Kidney (tissue), 22 donors: ENCODE data around the gene ARG2. TPM values are rescaled to one million over a fixed set of nuclear protein-coding genes. Genes with fewer than 3 reads are reported as not detected.

ENCODE experiments used
- DNase-seq, 5 donors: peaks; one replicate each; pipeline ENCODE4 v3.0.0-alpha.2; 2013 to 2020
- FAIRE-seq: peaks from 2 replicates; lab custom pipeline; 2012; peaks lifted over from hg19 to GRCh38; lab: Jason Lieb, UNC
- H3K27ac ChIP-seq, 2 donors: one replicate each; pipeline ENCODE4 v1.7.0; 2013; ENCODE audit warnings: low read depth in 2 of 2, low read length in 2 of 2, inconsistent platforms in 1 of 2
- H3K27me3 ChIP-seq: one replicate; pipeline ENCODE4 v1.7.1; 2013; ENCODE audit warnings: low read length, inconsistent platforms; ENCODE audit not compliant: control insufficient read depth, insufficient read depth
- H3K36me3 ChIP-seq, 3 donors: one replicate each; pipeline versions ENCODE4 v1.7.0 to v1.7.1; 2013; ENCODE audit warnings: low read length in 3 of 3, control low read depth in 1 of 3, inconsistent platforms in 1 of 3; ENCODE audit not compliant: insufficient read depth in 3 of 3, control insufficient read depth in 2 of 3
- H3K4me1 ChIP-seq, 3 donors: one replicate each; pipeline versions ENCODE4 v1.7.0 to v1.7.1; 2013; ENCODE audit warnings: low read length in 3 of 3, inconsistent platforms in 1 of 3, low read depth in 1 of 3; ENCODE audit not compliant: control insufficient read depth in 2 of 3, insufficient read depth in 2 of 3
- H3K4me3 ChIP-seq, 3 donors: one replicate each; pipeline versions ENCODE4 v1.7.0 to v1.8.1; 2013; ENCODE audit warnings: low read length in 3 of 3, control low read depth in 1 of 3, inconsistent platforms in 1 of 3
- H3K9ac ChIP-seq, 3 donors: one replicate each; pipeline versions ENCODE4 v1.7.0 to v1.7.1; 2013; ENCODE audit warnings: low read length in 3 of 3, control low read depth in 1 of 3, inconsistent platforms in 1 of 3
- H3K9me3 ChIP-seq, 3 donors: one replicate each; pipeline versions ENCODE4 v1.7.0 to v1.7.1; 2013; ENCODE audit warnings: low read length in 3 of 3, control low read depth in 1 of 3, inconsistent platforms in 1 of 3; ENCODE audit not compliant: control insufficient read depth in 2 of 3, insufficient read depth in 1 of 3
- CTCF ChIP-seq: IDR thresholded peaks from 3 replicates; pipeline ENCODE4 v1.5.1; 2012; ENCODE audit warnings: mild to moderate bottlenecking, moderate library complexity, borderline replicate concordance; ENCODE audit not compliant: insufficient read depth; ENCODE audit errors: extremely low read depth
- intact Hi-C: fragments of 100-400 bp; cut with DNase I; formaldehyde crosslinking; loops from one replicate; pipeline ENCODE4 v1.11.1; 2022
- long read RNA-seq, 10 donors: library from polyadenylated mRNA in 1 of 10; unstranded in 1 of 10; transcript quantifications; one replicate each; pipeline ENCODE4 v2.0.0 and lab custom pipeline, GENCODE V29; 2021 to 2026
- polyA plus RNA-seq: library from polyadenylated mRNA; stranded (reverse); fragments of 350-450 nt; fragmentation: Illumina TruSeq; extraction: RNeasy Lipid Tissue Mini Kit (QIAGEN cat#74804); gene quantifications from one replicate; pipeline ENCODE4 v1.2.3, GENCODE V29; 2014; ENCODE audit warnings: low read depth, low replicate concordance; ENCODE audit not compliant: insufficient read depth
- total RNA-seq: library from RNA; stranded (reverse); fragmentation: NEBNext Ultra II Directional; extraction: Animal tissue kit (Norgen Biotek cat#: 25700); gene quantifications from one replicate; pipeline ENCODE4 v1.2.1, GENCODE V29; 2021
- donor health status: control.
- donor health status: control.
- donor health status: control.
- donor health status: control.
- donor health status: control.
- donor health status: DM: yes; HTN: yes; CAD: no.
- donor health status: Normal renal cell carcinoma (clear cell type).

ARG2 gene
- total RNA-seq (19.2 TPM), polyA plus RNA-seq (77.0 TPM)
- long read RNA-seq, donor 1, partial matches to known transcripts: 71 of 114 reads
- long read RNA-seq, donor 1, other reads (novel, unspliced or antisense): 42 of 114 reads
- long read RNA-seq, donor 2, transcript ARG2-201 (8 exons, 2,045 nt): major isoform, 12 of 12 reads
- long read RNA-seq, donor 2, partial matches to known transcripts: 0 of 12 reads
- long read RNA-seq, donor 2, other reads (novel, unspliced or antisense): 0 of 12 reads
- long read RNA-seq, donor 3, transcript ARG2-201 (8 exons, 2,045 nt): major isoform, 14 of 27 reads
- long read RNA-seq, donor 3, partial matches to known transcripts: 11 of 27 reads
- long read RNA-seq, donor 3, other reads (novel, unspliced or antisense): 0 of 27 reads
- long read RNA-seq, donor 4, partial matches to known transcripts: 106 of 109 reads
- long read RNA-seq, donor 4, other reads (novel, unspliced or antisense): 0 of 109 reads
- long read RNA-seq, donor 5, partial matches to known transcripts: 0 of 1 reads
- long read RNA-seq, donor 5, other reads (novel, unspliced or antisense): 0 of 1 reads
- long read RNA-seq, donor 6, partial matches to known transcripts: 0 of 5 reads
- long read RNA-seq, donor 6, other reads (novel, unspliced or antisense): 0 of 5 reads
- long read RNA-seq, donor 7, transcript ARG2-201 (8 exons, 2,045 nt): major isoform, 13 of 15 reads
- long read RNA-seq, donor 7, partial matches to known transcripts: 0 of 15 reads
- long read RNA-seq, donor 7, other reads (novel, unspliced or antisense): 2 of 15 reads
- long read RNA-seq, donor 8, partial matches to known transcripts: 102 of 147 reads
- long read RNA-seq, donor 8, other reads (novel, unspliced or antisense): 42 of 147 reads
- long read RNA-seq, donor 9, partial matches to known transcripts: 0 of 2 reads
- long read RNA-seq, donor 9, other reads (novel, unspliced or antisense): 0 of 2 reads
- long read RNA-seq, donor 10, transcript ARG2-201 (8 exons, 2,045 nt): major isoform, 11 of 290 reads
- long read RNA-seq, donor 10, partial matches to known transcripts: 247 of 290 reads
- long read RNA-seq, donor 10, other reads (novel, unspliced or antisense): 32 of 290 reads

- Histone ChIP-seq H3K27me3 (no peaks in the 10 kb centered on the region), H3K4me3 (peak within 1 kb of the TSS; percentile 63 to 78 (median 76)), H3K9ac (peak within 1 kb of the TSS; percentile 38 to 82 (median 64)), H3K27ac (peak within 1 kb of the TSS; percentile 79 to 85), H3K36me3 (no peaks in the 10 kb centered on the region), H3K4me1 (peaks cover 0 to 6% (median 5%) of the 10 kb centered on the region in 3 donors), H3K9me3 (no peaks in the 10 kb centered on the region)
- DNase-seq (peak; percentile 96 to 100 (median 97)), FAIRE-seq (peak; percentile 11)
- TF ChIP-seq CTCF: peak; percentile 17
- intact Hi-C loops: loop anchor here (10.0 kb wide), 1 partner anchor 45 kb away; no protein-coding TSS in a partner anchor
These were observed at the start of gene ARG2 for GRCh38 chr14:67619446-67620216. Gene ARG2 (plus strand): TSS chr14:67619920. CDS start chr14:67619978, 58 bp downstream.

- FAIRE-seq (no peak), DNase-seq (no peak)
- H3K27me3 ChIP-seq: no peaks in the 10 kb centered on the region
- no peaks in the 10 kb centered on the region for H3K36me3 ChIP-seq
- no peak for TF ChIP-seq CTCF
- no peaks in the 10 kb centered on the region for H3K9me3 ChIP-seq
- no peak overlapping the region for H3K27ac ChIP-seq
- intact Hi-C loops: no loop called here
- no peak overlapping the region for H3K9ac ChIP-seq
- H3K4me1 ChIP-seq: peaks cover 0 to 3% (median 0%) of the 10 kb centered on the region in 3 donors
- H3K4me3 ChIP-seq: no peak overlapping the region
These were observed 49.3 kb upstream of the ARG2 start for GRCh38 chr14:67570453-67570852.

- peak; percentile 80 for TF ChIP-seq CTCF
- intact Hi-C loops: no loop called here
- DNase-seq: peak in 4 of 5 donors; percentile 70 to 75 (median 72)
- no peak overlapping the region for H3K27ac ChIP-seq
- no peak for FAIRE-seq
- H3K4me3 ChIP-seq: no peak overlapping the region
- no peaks in the 10 kb centered on the region for H3K9me3 ChIP-seq
- H3K27me3 ChIP-seq: no peaks in the 10 kb centered on the region
- no peak overlapping the region for H3K9ac ChIP-seq
- no peaks in the 10 kb centered on the region for H3K36me3 ChIP-seq
- peaks cover 0 to 8% (median 5%) of the 10 kb centered on the region in 3 donors for H3K4me1 ChIP-seq
These were observed 48.3 kb upstream of the ARG2 start for GRCh38 chr14:67571275-67571990.
